ENCODE measurements around the gene VPS13C.

VPS13C gene

DNA sequence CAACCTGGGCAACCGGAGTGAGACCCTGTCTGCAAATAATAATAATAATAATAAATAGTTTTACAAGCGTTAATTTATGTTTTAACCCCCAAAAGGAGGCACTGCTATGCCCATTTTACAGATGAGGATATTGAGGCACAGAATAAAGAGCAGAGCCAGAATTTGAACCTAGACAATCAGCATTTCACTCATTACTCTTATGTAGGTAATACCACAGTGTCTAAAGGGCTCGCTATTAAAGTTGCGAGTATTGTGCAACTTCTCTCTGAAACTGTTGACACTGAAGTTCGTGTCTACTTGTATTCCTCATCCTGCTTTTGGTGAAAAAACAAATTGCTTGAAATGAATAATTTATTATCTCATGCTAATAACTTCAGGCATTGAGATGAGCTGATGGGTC is 9.3 kb upstream of the VPS13C start:
- Histone ChIP-seq H3K27me3 (ENCODE audit: control insufficient read depth, low read length) (peaks cover 45% of the 10 kb centered on the region), H3K27ac (ENCODE audit: low read depth, low read length) (no peak overlapping the region), H3K9me2 (replicated peaks; ENCODE audit: control insufficient read depth, low read length) (no peaks in the 10 kb centered on the region), H3K79me2 (ENCODE audit: control insufficient read depth, low read length) (no peaks in the 10 kb centered on the region), H3K4me3 (ENCODE audit: low read length) (no peak overlapping the region), H3K4me1 (ENCODE audit: control insufficient read depth, low read length) (peaks cover 25% of the 10 kb centered on the region), H4K20me1 (ENCODE audit: control insufficient read depth, insufficient read depth, low read depth, low read length) (no peaks in the 10 kb centered on the region), H3K4me2 (ENCODE audit: low read length) (no peak overlapping the region), H3K36me3 (ENCODE audit: control insufficient read depth, low read length) (no peaks in the 10 kb centered on the region), H3F3A (ENCODE audit: control insufficient read depth, insufficient read depth) (peaks cover 5% of the 10 kb centered on the region; the same call in 1 of the 2 replicates), H3K9me3 (ENCODE audit: control insufficient read depth, insufficient read depth, low read length) (no peaks in the 10 kb centered on the region)
- no peak for TF ChIP-seq EZH2phosphoT487 (IDR thresholded peaks at IDR 0.05; ENCODE audit: borderline replicate concordance, low read length)
- TF ChIP-seq, protein P1, sequence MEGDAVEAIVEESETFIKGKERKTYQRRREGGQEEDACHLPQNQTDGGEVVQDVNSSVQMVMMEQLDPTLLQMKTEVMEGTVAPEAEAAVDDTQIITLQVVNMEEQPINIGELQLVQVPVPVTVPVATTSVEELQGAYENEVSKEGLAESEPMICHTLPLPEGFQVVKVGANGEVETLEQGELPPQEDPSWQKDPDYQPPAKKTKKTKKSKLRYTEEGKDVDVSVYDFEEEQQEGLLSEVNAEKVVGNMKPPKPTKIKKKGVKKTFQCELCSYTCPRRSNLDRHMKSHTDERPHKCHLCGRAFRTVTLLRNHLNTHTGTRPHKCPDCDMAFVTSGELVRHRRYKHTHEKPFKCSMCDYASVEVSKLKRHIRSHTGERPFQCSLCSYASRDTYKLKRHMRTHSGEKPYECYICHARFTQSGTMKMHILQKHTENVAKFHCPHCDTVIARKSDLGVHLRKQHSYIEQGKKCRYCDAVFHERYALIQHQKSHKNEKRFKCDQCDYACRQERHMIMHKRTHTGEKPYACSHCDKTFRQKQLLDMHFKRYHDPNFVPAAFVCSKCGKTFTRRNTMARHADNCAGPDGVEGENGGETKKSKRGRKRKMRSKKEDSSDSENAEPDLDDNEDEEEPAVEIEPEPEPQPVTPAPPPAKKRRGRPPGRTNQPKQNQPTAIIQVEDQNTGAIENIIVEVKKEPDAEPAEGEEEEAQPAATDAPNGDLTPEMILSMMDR (IDR thresholded peaks at IDR 0.05; ENCODE audit: low read depth, low read length, poor library complexity, severe bottlenecking), result no peak

DNA sequence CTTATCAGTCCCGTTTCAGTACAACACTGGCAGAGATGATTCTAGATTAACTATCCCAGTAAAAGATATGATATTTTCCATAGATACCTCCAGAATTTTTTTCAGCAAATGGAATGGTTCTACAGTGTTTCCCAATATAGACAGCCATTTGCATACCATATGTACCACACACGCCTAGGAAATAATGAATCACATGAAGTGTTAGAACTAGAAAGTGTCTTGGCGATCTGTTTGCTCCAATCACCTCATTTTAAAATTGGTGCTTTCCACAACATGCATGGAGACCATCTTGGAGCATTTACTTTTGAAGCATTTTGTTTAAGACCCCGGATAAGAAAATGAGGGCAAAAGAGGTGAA is 8.5 kb upstream of the VPS13C start:
- Histone ChIP-seq H3K4me1 (ENCODE audit: control insufficient read depth, low read length) (peaks cover 25% of the 10 kb centered on the region), H3F3A (ENCODE audit: control insufficient read depth, insufficient read depth) (peaks cover 5% of the 10 kb centered on the region; the same call in 1 of the 2 replicates), H3K9me3 (ENCODE audit: control insufficient read depth, insufficient read depth, low read length) (no peaks in the 10 kb centered on the region), H3K4me2 (ENCODE audit: low read length) (peak overlapping the region; percentile 61), H3K79me2 (ENCODE audit: control insufficient read depth, low read length) (no peaks in the 10 kb centered on the region), H3K27me3 (ENCODE audit: control insufficient read depth, low read length) (peaks cover 38% of the 10 kb centered on the region), H3K9me2 (replicated peaks; ENCODE audit: control insufficient read depth, low read length) (no peaks in the 10 kb centered on the region), H3K36me3 (ENCODE audit: control insufficient read depth, low read length) (no peaks in the 10 kb centered on the region), H4K20me1 (ENCODE audit: control insufficient read depth, insufficient read depth, low read depth, low read length) (no peaks in the 10 kb centered on the region), H3K4me3 (ENCODE audit: low read length) (peak overlapping the region; percentile 55), H3K27ac (ENCODE audit: low read depth, low read length) (no peak overlapping the region)
- TF ChIP-seq, protein P1 (IDR thresholded peaks at IDR 0.05; ENCODE audit: low read depth, low read length, poor library complexity, severe bottlenecking), result no peak

DNA sequence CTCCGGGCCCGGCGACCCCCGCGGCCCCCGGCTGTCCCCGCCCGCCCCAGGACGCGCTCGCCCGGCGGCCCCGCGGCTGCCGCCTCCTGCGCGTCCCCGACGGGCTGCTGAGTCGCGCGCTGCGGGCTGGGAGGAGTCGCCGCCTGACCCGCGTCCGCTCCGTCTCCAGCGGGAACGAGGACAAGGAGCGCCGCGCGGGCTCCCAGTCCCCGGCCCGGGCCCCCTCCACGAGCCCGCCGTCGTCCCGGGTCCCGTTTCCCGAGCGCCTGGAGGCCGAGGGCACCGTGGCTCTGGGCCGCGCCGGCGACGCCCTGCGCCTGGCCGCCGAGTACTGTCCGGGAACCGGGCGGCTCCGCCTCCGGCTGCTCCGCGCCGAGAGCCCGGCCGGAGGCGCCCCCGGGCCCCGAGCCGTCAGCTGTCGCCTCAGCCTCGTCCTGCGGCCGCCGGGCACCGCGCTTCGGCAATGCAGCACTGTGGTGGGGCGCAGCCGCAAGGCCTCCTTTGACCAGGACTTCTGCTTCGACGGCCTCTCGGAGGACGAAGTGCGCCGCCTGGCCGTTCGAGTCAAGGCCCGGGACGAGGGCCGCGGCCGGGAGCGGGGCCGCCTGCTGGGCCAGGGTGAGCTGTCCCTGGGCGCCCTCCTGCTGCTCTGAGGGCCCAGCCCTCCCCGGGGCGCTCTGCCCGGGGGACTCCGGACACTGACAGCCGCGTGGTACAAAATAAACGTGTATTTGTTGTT is 8.0 kb upstream of the VPS13C start:
- H3K9me3 ChIP-seq (ENCODE audit: control insufficient read depth, insufficient read depth, low read length), result no peaks in the 10 kb centered on the region
- TF ChIP-seq EZH2phosphoT487 (IDR thresholded peaks at IDR 0.05; ENCODE audit: borderline replicate concordance, low read length), result peak; percentile 65; the same call in 1 of the 2 replicates
- TF ChIP-seq, protein P1 (IDR thresholded peaks at IDR 0.05; ENCODE audit: low read depth, low read length, poor library complexity, severe bottlenecking), result no peak
- peaks cover 25% of the 10 kb centered on the region for H3K4me1 ChIP-seq (ENCODE audit: control insufficient read depth, low read length)
- no peak overlapping the region for H3K27ac ChIP-seq (ENCODE audit: low read depth, low read length)
- H3K4me2 ChIP-seq (ENCODE audit: low read length), result peak overlapping the region; percentile 61
- H4K20me1 ChIP-seq (ENCODE audit: control insufficient read depth, insufficient read depth, low read depth, low read length), result no peaks in the 10 kb centered on the region
- H3K27me3 ChIP-seq (ENCODE audit: control insufficient read depth, low read length), result peaks cover 38% of the 10 kb centered on the region
- no peaks in the 10 kb centered on the region for H3K9me2 ChIP-seq (replicated peaks; ENCODE audit: control insufficient read depth, low read length)
- H3K79me2 ChIP-seq (ENCODE audit: control insufficient read depth, low read length), result no peaks in the 10 kb centered on the region
- peak overlapping the region; percentile 55 for H3K4me3 ChIP-seq (ENCODE audit: low read length)
- peaks cover 5% of the 10 kb centered on the region; the same call in 1 of the 2 replicates for H3F3A ChIP-seq (ENCODE audit: control insufficient read depth, insufficient read depth)
- no peaks in the 10 kb centered on the region for H3K36me3 ChIP-seq (ENCODE audit: control insufficient read depth, low read length)
